ENCODE measurements around the gene TTC7B. TPM values are rescaled to one million over a fixed set of nuclear protein-coding genes. Genes with fewer than 3 reads are reported as not detected.

The TTC7B gene
- total and polyA plus RNA-seq, 2 experiments from 2014 or later: 5.2 to 28.2 TPM

DNA sequence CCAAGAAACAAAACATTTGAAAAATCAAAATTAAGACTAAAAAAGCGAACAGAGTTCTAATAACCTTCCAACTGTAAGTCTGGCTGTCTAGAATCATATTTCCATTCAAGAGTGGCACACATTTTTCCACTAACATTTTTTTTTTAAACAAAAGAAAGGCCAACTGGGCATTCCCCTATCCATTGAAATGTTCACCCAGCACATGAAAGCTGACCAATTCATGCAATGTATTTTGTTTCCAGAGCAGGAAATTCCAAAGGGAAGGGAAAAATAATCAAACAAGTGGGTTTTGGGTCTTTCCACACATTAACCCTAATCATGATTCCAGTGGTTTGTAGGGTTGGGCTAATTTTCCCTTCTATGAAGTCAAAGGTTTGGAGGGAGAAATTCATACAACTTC lies 212.9 kb downstream of the TTC7B start:
- Histone ChIP-seq H3K9ac (no peak overlapping the region), H3K79me2 (ENCODE audit: insufficient read depth) (no peaks in the 10 kb centered on the region), H3K4me3 (no peak overlapping the region), H4K20me1 (ENCODE audit: insufficient read depth) (no peaks in the 10 kb centered on the region), H3K9me2 (ENCODE audit: insufficient read depth) (no peaks in the 10 kb centered on the region), H3K27me3 (replicated peaks; ENCODE audit: insufficient read depth) (no peaks in the 10 kb centered on the region), H3K36me3 (ENCODE audit: low read depth) (no peaks in the 10 kb centered on the region), H2AFZ (no peak overlapping the region), H3K4me2 (ENCODE audit: unreplicated experiment) (no peak overlapping the region), H3K27ac (no peak overlapping the region), H3K4me1 (ENCODE audit: insufficient read depth) (no peaks in the 10 kb centered on the region), H3F3A (ENCODE audit: insufficient read depth) (no peaks in the 10 kb centered on the region), H3K9me3 (ENCODE audit: low read depth) (no peaks in the 10 kb centered on the region)
- no peak for TF ChIP-seq EZH2 (IDR thresholded peaks at IDR 0.05; ENCODE audit: insufficient read depth, poor library complexity, severe bottlenecking)
- no peak for TF ChIP-seq EZH2phosphoT487 (IDR thresholded peaks at IDR 0.05; ENCODE audit: insufficient read depth, low read depth)
- no peak for DNase-seq
- 100% methylated on average over 1 of the region's 1 CpG for WGBS, 2 experiments (ENCODE audit: low coverage in 1 of 2, low lambda C conversion rate in 2 of 2, missing lambda C conversion rate in 2 of 2)
- in situ Hi-C loops (cut with MboI): no loop called here

DNA sequence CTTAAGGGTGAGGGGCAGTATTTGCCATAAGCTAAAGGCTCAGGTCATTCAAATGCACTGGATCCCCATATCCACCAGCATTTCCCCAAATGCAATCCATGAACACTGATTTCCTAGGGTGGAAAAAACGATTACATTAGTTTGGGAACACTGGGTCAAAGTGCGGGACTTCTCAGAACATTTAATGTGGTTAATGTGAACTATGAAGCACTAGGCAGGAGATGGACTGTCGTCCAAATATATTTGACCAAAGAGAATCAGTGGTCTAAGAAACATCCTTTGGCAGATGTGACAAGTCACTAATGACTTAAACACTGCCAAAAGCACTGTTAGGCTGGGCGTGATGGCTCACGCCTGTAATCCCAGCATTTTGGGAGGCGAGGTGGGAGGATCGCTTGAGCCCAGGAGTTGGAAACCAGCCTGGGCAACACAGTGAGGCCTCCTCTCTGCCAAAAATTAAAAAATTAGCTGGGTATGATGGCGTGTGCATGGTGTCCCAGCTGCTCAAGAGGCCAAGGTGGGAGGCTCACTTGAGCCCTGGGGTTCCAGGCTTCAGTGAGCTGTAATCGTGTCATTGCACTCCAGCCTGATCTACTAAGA lies 214.0 kb downstream of the TTC7B start:
- H3K4me3 ChIP-seq: no peak overlapping the region
- no peaks in the 10 kb centered on the region for H3K4me1 ChIP-seq (ENCODE audit: insufficient read depth)
- TF ChIP-seq EZH2phosphoT487 (IDR thresholded peaks at IDR 0.05; ENCODE audit: insufficient read depth, low read depth): no peak
- H3K27me3 ChIP-seq (replicated peaks; ENCODE audit: insufficient read depth): no peaks in the 10 kb centered on the region
- H3K36me3 ChIP-seq (ENCODE audit: low read depth): no peaks in the 10 kb centered on the region
- H4K20me1 ChIP-seq (ENCODE audit: insufficient read depth): no peaks in the 10 kb centered on the region
- no peak overlapping the region for H3K27ac ChIP-seq
- H3K9me3 ChIP-seq (ENCODE audit: low read depth): no peaks in the 10 kb centered on the region
- no peak overlapping the region for H3K9ac ChIP-seq
- no peak overlapping the region for H3K4me2 ChIP-seq (ENCODE audit: unreplicated experiment)
- in situ Hi-C loops (cut with MboI): no loop called here
- no peaks in the 10 kb centered on the region for H3K9me2 ChIP-seq (ENCODE audit: insufficient read depth)
- H3K79me2 ChIP-seq (ENCODE audit: insufficient read depth): no peaks in the 10 kb centered on the region
- WGBS, 2 experiments (ENCODE audit: low coverage in 1 of 2, low lambda C conversion rate in 2 of 2, missing lambda C conversion rate in 2 of 2): 89 to 92% methylated on average over 9 of the region's 9 CpGs
- no peak for DNase-seq
- H3F3A ChIP-seq (ENCODE audit: insufficient read depth): no peaks in the 10 kb centered on the region
- no peak overlapping the region for H2AFZ ChIP-seq

GRCh38 chr14:90601563-90601962 lies 214.7 kb downstream of the TTC7B start:
- 92 to 93% methylated on average over 9 of the region's 9 CpGs for WGBS, 2 experiments (ENCODE audit: low coverage in 1 of 2, low lambda C conversion rate in 2 of 2, missing lambda C conversion rate in 2 of 2)
- no peaks in the 10 kb centered on the region for H3F3A ChIP-seq (ENCODE audit: insufficient read depth)

DNA sequence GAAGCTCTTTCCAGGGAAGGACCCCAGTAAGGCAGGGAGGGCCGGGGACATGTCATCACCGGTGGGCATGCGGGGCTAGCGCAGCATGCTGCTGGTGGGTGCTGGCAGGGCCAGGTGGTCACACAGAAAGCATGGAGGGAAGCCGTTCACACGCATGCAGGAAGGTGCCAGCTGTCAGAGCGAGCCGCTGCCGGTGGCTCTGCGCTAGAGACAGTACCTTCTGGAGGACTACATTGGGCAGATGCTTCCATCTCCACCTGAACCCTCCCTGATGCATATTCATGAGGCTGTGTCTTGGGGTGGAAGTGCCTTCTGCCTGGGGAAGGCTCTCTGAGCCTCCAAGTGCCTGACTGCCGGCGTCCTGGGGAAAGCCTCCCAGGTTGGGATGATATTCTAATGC lies 215.6 kb downstream of the TTC7B start:
- Histone ChIP-seq H3K9me3 (ENCODE audit: low read depth) (no peaks in the 10 kb centered on the region), H3K36me3 (ENCODE audit: low read depth) (no peaks in the 10 kb centered on the region), H4K20me1 (ENCODE audit: insufficient read depth) (no peaks in the 10 kb centered on the region), H3K27me3 (replicated peaks; ENCODE audit: insufficient read depth) (no peaks in the 10 kb centered on the region), H3K27ac (no peak overlapping the region), H2AFZ (no peak overlapping the region), H3K9ac (no peak overlapping the region), H3K9me2 (ENCODE audit: insufficient read depth) (no peaks in the 10 kb centered on the region), H3K4me2 (ENCODE audit: unreplicated experiment) (no peak overlapping the region), H3F3A (ENCODE audit: insufficient read depth) (no peaks in the 10 kb centered on the region), H3K79me2 (ENCODE audit: insufficient read depth) (no peaks in the 10 kb centered on the region), H3K4me1 (ENCODE audit: insufficient read depth) (no peaks in the 10 kb centered on the region), H3K4me3 (no peak overlapping the region)
- in situ Hi-C loops (cut with MboI): no loop called here
- DNase-seq: no peak
- 94 to 96% methylated on average over 12 of the region's 12 CpGs for WGBS, 2 experiments (ENCODE audit: low coverage in 1 of 2, low lambda C conversion rate in 2 of 2, missing lambda C conversion rate in 2 of 2)
- TF ChIP-seq EZH2phosphoT487 (IDR thresholded peaks at IDR 0.05; ENCODE audit: insufficient read depth, low read depth) (no peak), EZH2 (IDR thresholded peaks at IDR 0.05; ENCODE audit: insufficient read depth, poor library complexity, severe bottlenecking) (no peak)

More at GRCh38 chr14:90601563-90601962, 214.7 kb downstream of the TTC7B start:
- no peak for TF ChIP-seq EZH2 (IDR thresholded peaks at IDR 0.05; ENCODE audit: insufficient read depth, poor library complexity, severe bottlenecking)
- TF ChIP-seq EZH2phosphoT487 (IDR thresholded peaks at IDR 0.05; ENCODE audit: insufficient read depth, low read depth): no peak
- no peak overlapping the region for H3K9ac ChIP-seq
- H3K36me3 ChIP-seq (ENCODE audit: low read depth): no peaks in the 10 kb centered on the region
- H3K27ac ChIP-seq: no peak overlapping the region
- no peaks in the 10 kb centered on the region for H3K27me3 ChIP-seq (replicated peaks; ENCODE audit: insufficient read depth)
- H3K4me1 ChIP-seq (ENCODE audit: insufficient read depth): no peaks in the 10 kb centered on the region
- no peaks in the 10 kb centered on the region for H4K20me1 ChIP-seq (ENCODE audit: insufficient read depth)
- no peaks in the 10 kb centered on the region for H3K9me3 ChIP-seq (ENCODE audit: low read depth)
- no peaks in the 10 kb centered on the region for H3K79me2 ChIP-seq (ENCODE audit: insufficient read depth)
- in situ Hi-C loops (cut with MboI): no loop called here
- H2AFZ ChIP-seq: no peak overlapping the region
- H3K4me2 ChIP-seq (ENCODE audit: unreplicated experiment): no peak overlapping the region
- H3K4me3 ChIP-seq: no peak overlapping the region
- H3K9me2 ChIP-seq (ENCODE audit: insufficient read depth): no peaks in the 10 kb centered on the region
- DNase-seq: no peak
